HG03097 (cell line): Measurements from ENCODE around the gene HAPLN3.

Source experiments
- ATAC-seq: cut with Tn5 transposase; IDR thresholded peaks from one replicate; pipeline ENCODE4 v1.9.1; 2021; ENCODE audit not compliant: unreplicated experiment, low FRiP score

HAPLN3 gene

GRCh38 chr15:88865498-88866099 is 29.7 kb downstream of the HAPLN3 start:
- ATAC-seq: no peak

DNA sequence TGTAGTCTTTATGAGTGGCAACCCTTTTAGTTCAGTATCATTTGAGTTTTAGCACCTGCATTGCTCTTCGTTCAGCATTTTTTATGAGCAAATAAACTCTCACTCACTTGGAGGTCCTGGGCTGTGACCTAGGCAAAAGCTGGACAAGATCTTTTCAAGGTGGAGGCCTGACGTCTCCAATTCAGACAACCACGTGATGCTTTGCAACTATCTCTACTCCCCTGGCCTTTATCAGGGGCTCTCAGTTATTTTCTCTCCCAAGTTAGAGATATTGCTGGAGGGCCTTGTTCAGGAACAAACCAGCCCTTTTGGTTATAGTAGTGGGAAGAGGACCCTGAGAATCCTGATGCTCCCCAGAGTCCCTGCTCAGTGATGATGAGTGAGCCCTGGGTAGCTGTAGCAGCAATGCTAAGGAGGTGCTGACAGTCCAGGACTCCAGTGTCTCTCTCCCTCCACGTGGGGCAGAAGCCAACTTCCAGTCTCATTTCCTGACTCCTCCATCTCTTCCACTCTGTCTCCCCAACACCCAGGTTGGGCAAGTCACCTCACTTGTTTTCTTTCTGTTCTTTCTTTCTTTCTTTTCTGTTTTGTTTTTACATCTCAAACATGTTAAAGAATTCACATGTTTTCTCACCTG is 30.4 kb downstream of the HAPLN3 start:
- ATAC-seq: no peak

DNA sequence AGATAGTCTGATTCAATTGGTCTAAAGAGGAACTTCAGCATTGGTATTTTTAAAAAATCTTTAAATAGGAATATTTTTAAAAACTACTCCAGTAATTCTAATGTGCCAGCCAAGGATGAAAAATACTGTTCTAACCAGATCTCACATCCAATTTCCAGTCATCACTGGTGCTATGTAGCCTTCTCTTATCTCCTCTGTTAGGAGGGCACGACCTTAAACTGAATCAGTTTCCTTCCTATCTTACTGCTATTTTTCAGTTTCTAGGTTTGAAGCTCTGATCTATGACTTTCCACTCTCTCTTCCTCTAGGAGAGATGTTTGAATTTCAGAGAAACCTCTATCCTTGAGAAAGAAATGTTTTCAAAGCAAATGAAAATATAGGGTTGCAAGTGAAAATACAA is 31.9 kb downstream of the HAPLN3 start:
- ATAC-seq: no peak

DNA sequence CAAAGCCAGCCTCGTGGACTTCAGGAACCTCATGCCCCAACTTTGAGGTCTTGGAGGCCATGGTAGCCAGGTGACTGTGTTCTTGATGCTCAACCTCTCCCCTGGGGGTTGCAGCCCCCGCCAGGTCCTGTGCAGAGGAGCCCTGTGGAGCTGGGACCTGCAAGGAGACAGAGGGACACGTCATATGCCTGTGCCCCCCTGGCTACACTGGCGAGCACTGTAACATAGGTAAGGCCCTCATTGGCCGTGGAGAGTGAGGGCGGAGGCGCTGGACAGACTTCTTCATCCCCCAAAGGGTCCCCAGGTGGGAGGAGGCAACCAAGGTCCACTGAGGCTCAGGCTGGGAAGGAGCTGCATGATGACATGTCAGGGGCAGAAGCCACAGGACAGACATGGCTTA is 35.1 kb downstream of the HAPLN3 start:
- ATAC-seq: no peak

DNA sequence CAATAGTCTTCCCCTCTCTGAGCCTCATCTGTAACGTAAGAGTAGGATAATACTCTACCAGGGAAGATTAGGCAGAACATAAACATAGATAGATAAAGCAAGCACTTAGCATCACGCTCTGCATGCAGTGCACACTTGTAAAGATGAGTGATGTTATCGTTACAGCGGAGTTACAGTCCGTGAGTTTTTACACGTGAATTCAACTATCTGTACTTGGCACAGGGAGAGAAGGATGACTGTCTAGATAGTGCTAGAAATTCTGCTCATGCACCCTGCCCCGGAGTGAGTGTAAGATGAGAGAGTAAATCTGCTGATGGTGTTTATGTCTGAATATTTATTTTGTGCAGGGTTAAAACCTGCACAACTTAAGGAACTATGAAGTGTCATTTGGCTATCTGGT is 35.8 kb downstream of the HAPLN3 start:
- ATAC-seq: no peak

DNA sequence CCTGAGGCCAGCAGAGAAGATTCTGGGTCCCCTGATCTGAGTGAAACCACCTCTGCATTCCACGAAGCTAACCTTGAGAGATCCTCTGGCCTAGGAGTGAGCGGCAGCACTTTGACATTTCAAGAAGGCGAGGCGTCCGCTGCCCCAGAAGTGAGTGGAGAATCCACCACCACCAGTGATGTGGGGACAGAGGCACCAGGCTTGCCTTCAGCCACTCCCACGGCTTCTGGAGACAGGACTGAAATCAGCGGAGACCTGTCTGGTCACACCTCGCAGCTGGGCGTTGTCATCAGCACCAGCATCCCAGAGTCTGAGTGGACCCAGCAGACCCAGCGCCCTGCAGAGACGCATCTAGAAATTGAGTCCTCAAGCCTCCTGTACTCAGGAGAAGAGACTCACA is 36.4 kb downstream of the HAPLN3 start:
- no peak for ATAC-seq

- ATAC-seq: no peak
Measured at GRCh38 chr15:88852476-88852875, 42.9 kb downstream of the HAPLN3 start.

- ATAC-seq: no peak
Measured at GRCh38 chr15:88849376-88850072, 45.8 kb downstream of the HAPLN3 start.

- ATAC-seq: no peak
Measured at GRCh38 chr15:88848203-88848602, 47.1 kb downstream of the HAPLN3 start.

- ATAC-seq: no peak
Measured at GRCh38 chr15:88847144-88847543, 48.2 kb downstream of the HAPLN3 start.

DNA sequence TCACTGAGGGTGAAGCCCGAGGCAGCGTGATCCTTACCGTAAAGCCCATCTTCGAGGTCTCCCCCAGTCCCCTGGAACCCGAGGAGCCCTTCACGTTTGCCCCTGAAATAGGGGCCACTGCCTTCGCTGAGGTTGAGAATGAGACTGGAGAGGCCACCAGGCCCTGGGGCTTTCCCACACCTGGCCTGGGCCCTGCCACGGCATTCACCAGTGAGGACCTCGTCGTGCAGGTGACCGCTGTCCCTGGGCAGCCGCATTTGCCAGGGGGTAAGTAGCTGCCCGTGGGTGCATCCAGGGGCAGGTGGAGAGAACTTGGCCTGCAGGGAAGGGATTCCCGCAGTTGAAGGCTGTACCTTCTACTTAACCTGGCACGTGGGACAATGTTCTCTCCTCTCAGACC is 49.7 kb downstream of the HAPLN3 start:
- ATAC-seq: no peak

GRCh38 chr15:88844749-88845386 is 50.5 kb downstream of the HAPLN3 start:
- ATAC-seq: no peak

DNA sequence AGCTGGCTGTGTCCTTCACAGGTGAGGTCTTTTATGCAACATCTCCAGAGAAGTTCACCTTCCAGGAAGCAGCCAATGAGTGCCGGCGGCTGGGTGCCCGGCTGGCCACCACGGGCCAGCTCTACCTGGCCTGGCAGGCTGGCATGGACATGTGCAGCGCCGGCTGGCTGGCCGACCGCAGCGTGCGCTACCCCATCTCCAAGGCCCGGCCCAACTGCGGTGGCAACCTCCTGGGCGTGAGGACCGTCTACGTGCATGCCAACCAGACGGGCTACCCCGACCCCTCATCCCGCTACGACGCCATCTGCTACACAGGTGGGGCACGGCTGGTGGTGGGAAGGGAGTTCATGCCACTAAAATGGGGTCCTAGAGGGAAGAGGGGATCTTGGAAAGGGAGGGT is 52.0 kb downstream of the HAPLN3 start:
- ATAC-seq: no peak

- ATAC-seq: no peak
Measured at GRCh38 chr15:88842156-88842555, 53.2 kb downstream of the HAPLN3 start.

DNA sequence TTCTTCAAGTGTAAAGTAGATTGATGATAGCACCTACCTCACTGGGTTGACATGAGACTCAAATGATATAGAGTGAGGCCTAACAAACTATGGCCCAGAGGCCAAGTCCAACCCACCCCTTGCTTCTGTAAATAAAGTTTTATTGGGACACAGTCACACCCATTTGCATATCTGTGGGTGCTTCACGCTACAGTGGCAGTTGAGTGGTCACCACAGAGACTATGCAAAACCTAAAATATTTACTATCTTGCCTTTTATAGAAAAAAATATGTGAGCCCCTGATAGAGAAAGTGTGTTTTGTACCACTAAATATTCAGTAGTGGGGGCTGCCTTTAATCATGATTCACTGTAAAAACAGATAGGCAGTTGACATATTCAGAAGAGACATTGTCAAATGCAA is 54.1 kb downstream of the HAPLN3 start:
- no peak for ATAC-seq

- no peak for ATAC-seq
Measured at GRCh38 chr15:88839961-88840360, 55.4 kb downstream of the HAPLN3 start.

DNA sequence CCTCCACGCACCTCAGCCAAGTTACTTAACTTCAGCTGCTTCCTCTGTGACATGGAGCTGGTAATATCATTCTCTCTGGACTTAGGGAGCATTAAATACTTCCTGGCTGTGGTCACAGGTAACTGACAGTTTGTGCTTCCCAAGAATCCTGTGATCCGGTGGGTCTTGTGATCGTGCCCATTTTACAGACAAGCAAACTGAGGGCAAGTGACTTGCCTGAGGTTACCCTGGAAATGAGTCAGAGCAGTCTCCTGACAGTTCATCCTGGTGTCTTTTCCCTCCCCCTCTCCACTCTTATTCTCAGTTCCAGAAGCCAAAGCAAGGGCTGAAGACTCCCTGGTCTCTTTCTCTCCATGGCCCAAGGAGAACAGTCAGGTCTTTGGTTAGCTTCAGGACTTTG is 56.2 kb downstream of the HAPLN3 start:
- no peak for ATAC-seq

GRCh38 chr15:88838667-88839066 is 56.7 kb downstream of the HAPLN3 start:
- ATAC-seq: no peak

DNA sequence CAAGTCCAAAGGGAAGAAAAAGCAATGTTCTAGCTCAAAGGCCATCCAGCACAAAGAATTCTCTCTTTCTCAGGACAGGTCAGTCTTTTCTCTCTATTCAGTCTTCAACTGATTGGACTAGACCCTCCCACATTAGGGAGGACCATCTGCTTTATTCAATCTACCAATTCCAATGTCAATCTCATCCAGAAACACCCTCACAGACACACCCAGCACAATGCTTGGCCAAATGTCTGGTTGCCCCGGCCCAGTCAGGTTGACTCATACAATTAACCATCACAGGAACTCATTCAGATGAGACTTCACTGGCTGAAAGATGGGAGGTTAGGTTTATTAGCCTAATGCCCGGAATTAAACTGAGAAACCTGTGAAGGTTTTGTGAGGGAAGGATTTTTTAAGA is 59.7 kb downstream of the HAPLN3 start:
- no peak for ATAC-seq

GRCh38 chr15:88835119-88835518 is 60.2 kb downstream of the HAPLN3 start:
- no peak for ATAC-seq

GRCh38 chr15:88834211-88834812 is 61.0 kb downstream of the HAPLN3 start:
- ATAC-seq: no peak
